ENCODE measurements around the gene NOL12. TPM values are rescaled to one million over a fixed set of nuclear protein-coding genes. Genes with fewer than 3 reads are reported as not detected.
"Not testable (repeated sequence)": the region's sequence is repeated elsewhere in the genome, so short reads cannot be mapped to it uniquely, and the experiment has no call there.

Gene NOL12
- total RNA-seq, 4 donors from 2014 or later = 9.1 to 18.4 (median 14.5) TPM

DNA sequence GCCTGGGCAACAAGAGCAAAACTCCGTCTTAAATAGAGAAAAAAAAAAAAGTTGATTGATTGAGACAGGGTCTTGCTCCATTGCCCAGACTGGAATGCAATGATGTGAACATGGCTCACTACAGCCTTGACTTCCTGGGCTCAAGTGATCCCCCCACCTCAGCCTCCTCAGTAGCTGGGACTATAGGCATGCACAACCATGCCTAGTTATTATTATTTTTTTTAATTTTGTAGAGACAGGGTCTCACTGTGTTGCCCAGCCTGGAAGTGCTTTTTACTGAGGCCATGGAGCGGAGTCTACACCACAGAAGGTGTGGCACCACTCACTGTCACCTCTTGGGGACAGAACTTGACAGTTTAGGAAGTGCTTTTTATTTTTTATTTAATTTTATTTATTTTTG lies 28.5 kb downstream of the NOL12 start:
- Histone ChIP-seq H3K27ac (replicated peaks in 1 of 4) (no peak overlapping the region), H3K9me3 (no peaks in the 10 kb centered on the region), H3K4me3 (no peak overlapping the region), H3K36me3 (no peaks in the 10 kb centered on the region), H3K4me1 (no peaks in the 10 kb centered on the region), H3K27me3 (no peaks in the 10 kb centered on the region)
- TF ChIP-seq EP300 (IDR thresholded peaks at IDR 0.05) = no peak
- no peak for TF ChIP-seq CTCF (IDR thresholded peaks at IDR 0.05)
- TF ChIP-seq POLR2A (IDR thresholded peaks at IDR 0.05; ENCODE audit: low read depth) = no peak
- TF ChIP-seq POLR2AphosphoS5 (IDR thresholded peaks at IDR 0.05) = no peak
- intact Hi-C loops (cut with DNase I) = no loop called here
- WGBS = 85% methylated on average over 2 of the region's 2 CpGs
- DNase-seq (ENCODE audit: extremely low spot score) = no peak

- H3K36me3 ChIP-seq = no peaks in the 10 kb centered on the region
- no peak for DNase-seq (ENCODE audit: extremely low spot score)
- H3K27ac ChIP-seq (replicated peaks in 1 of 4) = no peak overlapping the region
- intact Hi-C loops (cut with DNase I) = no loop called here
- 94% methylated on average over 6 of the region's 7 CpGs for WGBS
- H3K4me3 ChIP-seq = no peak overlapping the region
- no peaks in the 10 kb centered on the region for H3K4me1 ChIP-seq
- TF ChIP-seq POLR2A (IDR thresholded peaks at IDR 0.05; ENCODE audit: low read depth) (no peak), EP300 (IDR thresholded peaks at IDR 0.05) (no peak), CTCF (IDR thresholded peaks at IDR 0.05) (no peak), POLR2AphosphoS5 (IDR thresholded peaks at IDR 0.05) (no peak)
- no peaks in the 10 kb centered on the region for H3K27me3 ChIP-seq
- no peaks in the 10 kb centered on the region for H3K9me3 ChIP-seq
Measured at GRCh38 chr22:37715760-37716159, 29.6 kb downstream of the NOL12 start.

- no peaks in the 10 kb centered on the region for H3K9me3 ChIP-seq
- H3K36me3 ChIP-seq = no peaks in the 10 kb centered on the region
- no peak overlapping the region for H3K27ac ChIP-seq (replicated peaks in 1 of 4)
- TF ChIP-seq POLR2AphosphoS5 (IDR thresholded peaks at IDR 0.05) = no peak
- TF ChIP-seq CTCF (IDR thresholded peaks at IDR 0.05) = no peak
- TF ChIP-seq POLR2A (IDR thresholded peaks at IDR 0.05; ENCODE audit: low read depth) = no peak
- TF ChIP-seq EP300 (IDR thresholded peaks at IDR 0.05) = no peak
- no peaks in the 10 kb centered on the region for H3K27me3 ChIP-seq
- WGBS = 92% methylated on average over 9 of the region's 9 CpGs
- DNase-seq (ENCODE audit: extremely low spot score) = no peak
- H3K4me1 ChIP-seq = no peaks in the 10 kb centered on the region
- no peak overlapping the region for H3K4me3 ChIP-seq
- intact Hi-C loops (cut with DNase I) = no loop called here
Measured at GRCh38 chr22:37716708-37717107, 30.6 kb downstream of the NOL12 start.

DNA sequence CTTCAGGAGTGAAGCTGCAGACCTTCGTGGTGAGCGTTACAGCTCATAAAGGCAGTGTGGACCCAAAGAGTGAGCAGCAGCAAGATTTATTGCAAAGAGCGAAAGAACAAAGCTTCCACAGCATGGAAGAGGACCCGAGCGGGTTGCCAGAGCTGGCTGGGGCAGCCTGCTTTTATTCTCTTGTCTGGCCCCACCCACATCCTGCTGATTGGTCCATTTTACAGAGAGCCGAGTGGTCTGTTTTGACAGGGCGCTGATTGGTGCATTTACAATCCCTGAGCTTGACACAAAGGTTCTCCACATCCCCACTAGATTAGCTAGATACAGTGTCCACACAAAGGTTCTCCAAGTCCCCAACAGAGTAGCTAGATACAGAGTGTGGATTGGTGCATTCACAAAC lies 31.1 kb downstream of the NOL12 start:
- 90% methylated on average over 7 of the region's 7 CpGs for WGBS
- intact Hi-C loops (cut with DNase I); H3K9me3 ChIP-seq; DNase-seq (ENCODE audit: extremely low spot score); H3K27ac ChIP-seq (replicated peaks in 1 of 4); H3K4me3 ChIP-seq; H3K27me3 ChIP-seq; H3K4me1 ChIP-seq; H3K36me3 ChIP-seq: not testable (repeated sequence)

- H3K27ac ChIP-seq (replicated peaks in 1 of 4); DNase-seq (ENCODE audit: extremely low spot score); H3K27me3 ChIP-seq; intact Hi-C loops (cut with DNase I); H3K36me3 ChIP-seq; H3K4me3 ChIP-seq; H3K4me1 ChIP-seq; H3K9me3 ChIP-seq: not testable (repeated sequence)
- WGBS = 90% methylated on average over 2 of the region's 38 CpGs
Measured at GRCh38 chr22:37717746-37718305, 31.7 kb downstream of the NOL12 start.

DNA sequence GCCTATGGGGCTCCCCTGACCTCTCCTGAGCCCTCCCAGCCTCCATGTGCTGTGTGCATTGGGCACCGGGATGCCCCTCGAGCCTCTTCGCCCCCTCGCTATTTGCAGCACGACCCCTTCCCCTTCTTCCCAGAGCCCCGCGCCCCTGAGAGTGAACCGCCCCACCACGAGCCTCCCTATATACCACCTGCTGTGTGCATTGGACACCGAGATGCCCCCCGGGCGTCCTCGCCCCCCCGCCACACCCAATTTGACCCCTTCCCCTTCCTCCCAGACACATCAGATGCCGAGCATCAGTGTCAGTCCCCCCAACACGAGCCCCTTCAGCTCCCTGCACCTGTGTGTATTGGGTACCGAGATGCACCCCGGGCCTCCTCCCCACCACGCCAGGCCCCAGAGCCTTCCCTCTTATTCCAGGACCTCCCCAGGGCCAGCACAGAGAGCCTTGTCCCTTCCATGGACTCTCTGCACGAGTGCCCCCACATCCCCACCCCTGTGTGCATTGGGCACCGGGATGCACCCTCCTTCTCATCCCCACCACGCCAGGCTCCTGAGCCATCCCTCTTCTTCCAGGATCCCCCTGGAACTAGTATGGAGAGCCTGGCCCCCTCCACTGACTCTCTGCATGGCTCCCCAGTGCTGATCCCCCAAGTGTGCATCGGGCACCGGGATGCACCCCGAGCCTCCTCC lies 39.6 kb downstream of the NOL12 start:
- H3K4me3 ChIP-seq = no peak overlapping the region
- DNase-seq (ENCODE audit: extremely low spot score) = no peak
- H3K36me3 ChIP-seq = no peaks in the 10 kb centered on the region
- H3K9me3 ChIP-seq = no peaks in the 10 kb centered on the region
- H3K27me3 ChIP-seq = no peaks in the 10 kb centered on the region
- intact Hi-C loops (cut with DNase I) = no loop called here
- TF ChIP-seq EP300 (IDR thresholded peaks at IDR 0.05) (no peak), POLR2A (IDR thresholded peaks at IDR 0.05; ENCODE audit: low read depth) (no peak), POLR2AphosphoS5 (IDR thresholded peaks at IDR 0.05) (no peak), CTCF (IDR thresholded peaks at IDR 0.05) (no peak)
- peaks cover 3 to 11% (median 7%) of the 10 kb centered on the region in 4 donors for H3K4me1 ChIP-seq
- H3K27ac ChIP-seq (replicated peaks in 1 of 4) = no peak overlapping the region
- WGBS = 91% methylated on average over 25 of the region's 25 CpGs

Measured in esophagus muscularis mucosa (tissue), 4 donors.